Breast epithelium (tissue), 3 donors: ENCODE data around the gene CDYL.

Source experiments
- POLR2A ChIP-seq: fragments of 450-650 bp; IDR thresholded peaks from one replicate; pipeline ENCODE4 v1.6.1; 2016; ENCODE audit warnings: antibody characterized with exemption, mild to moderate bottlenecking, moderate library complexity
- TF ChIP-seq, protein P1 (sequence below), 3 donors: fragments of 450-650 bp; IDR thresholded peaks; one replicate each; pipeline ENCODE4 v1.5.1; 2016 to 2017; ENCODE audit warnings: antibody characterized with exemption in 3 of 3, mild to moderate bottlenecking in 3 of 3, moderate library complexity in 3 of 3

DNA sequence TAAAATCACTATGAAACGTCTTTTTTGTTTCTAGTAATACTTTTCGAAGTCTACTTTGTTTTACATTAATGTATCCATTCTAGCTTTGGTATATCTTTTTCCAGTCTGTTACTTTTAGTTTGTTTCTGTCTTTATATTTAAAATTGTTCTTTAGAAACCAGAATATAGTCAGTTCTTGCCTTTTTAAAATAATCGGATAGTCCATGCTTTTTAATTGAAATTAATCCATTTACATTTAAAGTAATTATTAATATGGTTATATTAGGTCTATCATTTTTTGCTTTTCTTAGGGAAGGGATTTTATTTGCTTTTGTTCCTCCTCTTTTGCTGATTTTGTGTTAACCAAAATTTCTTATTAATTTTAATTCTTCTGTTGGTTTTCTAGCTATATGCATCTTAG, 23.7 kb downstream of the CDYL start:
- TF ChIP-seq, protein P1, sequence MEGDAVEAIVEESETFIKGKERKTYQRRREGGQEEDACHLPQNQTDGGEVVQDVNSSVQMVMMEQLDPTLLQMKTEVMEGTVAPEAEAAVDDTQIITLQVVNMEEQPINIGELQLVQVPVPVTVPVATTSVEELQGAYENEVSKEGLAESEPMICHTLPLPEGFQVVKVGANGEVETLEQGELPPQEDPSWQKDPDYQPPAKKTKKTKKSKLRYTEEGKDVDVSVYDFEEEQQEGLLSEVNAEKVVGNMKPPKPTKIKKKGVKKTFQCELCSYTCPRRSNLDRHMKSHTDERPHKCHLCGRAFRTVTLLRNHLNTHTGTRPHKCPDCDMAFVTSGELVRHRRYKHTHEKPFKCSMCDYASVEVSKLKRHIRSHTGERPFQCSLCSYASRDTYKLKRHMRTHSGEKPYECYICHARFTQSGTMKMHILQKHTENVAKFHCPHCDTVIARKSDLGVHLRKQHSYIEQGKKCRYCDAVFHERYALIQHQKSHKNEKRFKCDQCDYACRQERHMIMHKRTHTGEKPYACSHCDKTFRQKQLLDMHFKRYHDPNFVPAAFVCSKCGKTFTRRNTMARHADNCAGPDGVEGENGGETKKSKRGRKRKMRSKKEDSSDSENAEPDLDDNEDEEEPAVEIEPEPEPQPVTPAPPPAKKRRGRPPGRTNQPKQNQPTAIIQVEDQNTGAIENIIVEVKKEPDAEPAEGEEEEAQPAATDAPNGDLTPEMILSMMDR (IDR thresholded peaks at IDR 0.05) = no peak
- TF ChIP-seq POLR2A = no peak
